ENCODE data around the gene MEGF10.

MEGF10 gene

DNA sequence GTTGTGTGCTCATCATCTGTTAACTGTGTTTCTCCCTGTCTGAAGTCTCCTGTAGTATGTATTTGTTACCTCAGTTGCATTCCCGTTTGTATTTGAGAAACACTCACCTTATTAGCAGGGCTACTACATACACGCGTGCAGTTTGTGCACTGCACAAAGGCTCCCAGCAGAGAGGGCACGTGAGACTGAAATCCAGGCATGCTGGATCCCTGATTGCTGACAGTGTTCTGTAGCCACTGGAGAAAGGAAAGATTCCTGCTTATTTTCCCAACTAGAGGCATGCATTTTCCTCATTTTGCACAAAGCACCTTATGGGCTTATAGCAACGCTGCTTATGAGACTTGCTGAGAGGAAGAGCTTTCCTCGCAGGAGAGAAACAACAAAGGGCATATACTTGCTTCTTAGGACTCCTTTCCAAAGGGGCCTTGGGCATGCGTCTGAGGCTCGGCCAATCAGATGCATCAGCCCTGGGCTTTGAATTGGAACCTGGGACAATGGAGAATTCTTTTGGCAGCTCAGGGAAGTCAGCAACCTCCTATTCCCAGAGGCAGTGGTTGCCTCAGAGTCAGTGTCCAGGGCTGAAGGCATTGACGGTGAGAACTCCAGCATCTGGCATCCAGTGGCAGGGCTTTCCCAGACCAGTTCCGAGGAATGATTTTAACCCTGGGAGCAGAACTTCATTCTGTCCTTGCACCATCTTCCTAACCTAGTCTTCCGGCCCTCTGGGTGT lies 9.9 kb upstream of the MEGF10 start:
- no peaks in the 10 kb centered on the region for H3K4me1 ChIP-seq (ENCODE audit: low read length)
- no peak overlapping the region for H3K9ac ChIP-seq (ENCODE audit: low read length)
- TF ChIP-seq, protein P1, sequence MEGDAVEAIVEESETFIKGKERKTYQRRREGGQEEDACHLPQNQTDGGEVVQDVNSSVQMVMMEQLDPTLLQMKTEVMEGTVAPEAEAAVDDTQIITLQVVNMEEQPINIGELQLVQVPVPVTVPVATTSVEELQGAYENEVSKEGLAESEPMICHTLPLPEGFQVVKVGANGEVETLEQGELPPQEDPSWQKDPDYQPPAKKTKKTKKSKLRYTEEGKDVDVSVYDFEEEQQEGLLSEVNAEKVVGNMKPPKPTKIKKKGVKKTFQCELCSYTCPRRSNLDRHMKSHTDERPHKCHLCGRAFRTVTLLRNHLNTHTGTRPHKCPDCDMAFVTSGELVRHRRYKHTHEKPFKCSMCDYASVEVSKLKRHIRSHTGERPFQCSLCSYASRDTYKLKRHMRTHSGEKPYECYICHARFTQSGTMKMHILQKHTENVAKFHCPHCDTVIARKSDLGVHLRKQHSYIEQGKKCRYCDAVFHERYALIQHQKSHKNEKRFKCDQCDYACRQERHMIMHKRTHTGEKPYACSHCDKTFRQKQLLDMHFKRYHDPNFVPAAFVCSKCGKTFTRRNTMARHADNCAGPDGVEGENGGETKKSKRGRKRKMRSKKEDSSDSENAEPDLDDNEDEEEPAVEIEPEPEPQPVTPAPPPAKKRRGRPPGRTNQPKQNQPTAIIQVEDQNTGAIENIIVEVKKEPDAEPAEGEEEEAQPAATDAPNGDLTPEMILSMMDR (IDR thresholded peaks at IDR 0.05; ENCODE audit: low read depth, low read length), result no peak
- no peak for TF ChIP-seq EZH2phosphoT487 (IDR thresholded peaks at IDR 0.05; ENCODE audit: low read depth)
- H2AFZ ChIP-seq (ENCODE audit: low read depth, low read length), result no peak overlapping the region
- H3K4me3 ChIP-seq (ENCODE audit: low read length), result no peak overlapping the region
- no peak overlapping the region for H3K27ac ChIP-seq (ENCODE audit: low read length)
- no peak overlapping the region for H3K4me2 ChIP-seq (ENCODE audit: low read length)
- no peaks in the 10 kb centered on the region for H3K79me2 ChIP-seq (ENCODE audit: low read length)
- no peaks in the 10 kb centered on the region for H3K36me3 ChIP-seq (replicated peaks; ENCODE audit: low read depth, low read length)
- no peaks in the 10 kb centered on the region for H4K20me1 ChIP-seq (ENCODE audit: insufficient read depth, low read length)
- no peaks in the 10 kb centered on the region for H3K27me3 ChIP-seq (ENCODE audit: low read depth, low read length)
- H3K9me3 ChIP-seq (ENCODE audit: insufficient read depth, low read length), result no peaks in the 10 kb centered on the region

DNA sequence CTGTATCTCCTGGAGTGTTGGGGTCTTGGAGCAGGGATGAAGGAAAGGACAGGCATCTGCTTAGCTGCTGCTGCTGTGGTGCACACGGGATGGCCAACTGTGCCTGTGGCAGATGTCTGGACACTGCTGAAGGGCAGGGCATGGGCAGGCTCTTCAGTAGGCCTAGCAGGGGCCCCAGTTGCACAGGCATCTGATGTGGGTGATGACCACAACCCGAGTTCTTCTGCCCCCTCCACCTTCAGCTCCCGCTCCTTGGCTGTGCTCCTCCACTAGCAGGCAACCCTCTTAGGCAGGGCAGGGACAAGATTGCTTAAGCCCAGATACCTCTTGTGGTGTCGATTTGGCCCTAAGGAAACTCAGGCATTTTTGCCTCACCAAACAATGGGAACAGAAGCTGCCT lies 9.0 kb upstream of the MEGF10 start:
- H3K36me3 ChIP-seq (replicated peaks; ENCODE audit: low read depth, low read length), result no peaks in the 10 kb centered on the region
- no peaks in the 10 kb centered on the region for H3K27me3 ChIP-seq (ENCODE audit: low read depth, low read length)
- H4K20me1 ChIP-seq (ENCODE audit: insufficient read depth, low read length), result no peaks in the 10 kb centered on the region
- no peak overlapping the region for H3K4me3 ChIP-seq (ENCODE audit: low read length)
- no peak for TF ChIP-seq EZH2phosphoT487 (IDR thresholded peaks at IDR 0.05; ENCODE audit: low read depth)
- TF ChIP-seq, protein P1 (IDR thresholded peaks at IDR 0.05; ENCODE audit: low read depth, low read length), result no peak
- no peak overlapping the region for H2AFZ ChIP-seq (ENCODE audit: low read depth, low read length)
- no peak overlapping the region for H3K4me2 ChIP-seq (ENCODE audit: low read length)
- no peaks in the 10 kb centered on the region for H3K4me1 ChIP-seq (ENCODE audit: low read length)
- no peaks in the 10 kb centered on the region for H3K79me2 ChIP-seq (ENCODE audit: low read length)
- H3K9ac ChIP-seq (ENCODE audit: low read length), result no peak overlapping the region
- no peaks in the 10 kb centered on the region for H3K9me3 ChIP-seq (ENCODE audit: insufficient read depth, low read length)
- H3K27ac ChIP-seq (ENCODE audit: low read length), result no peak overlapping the region

DNA sequence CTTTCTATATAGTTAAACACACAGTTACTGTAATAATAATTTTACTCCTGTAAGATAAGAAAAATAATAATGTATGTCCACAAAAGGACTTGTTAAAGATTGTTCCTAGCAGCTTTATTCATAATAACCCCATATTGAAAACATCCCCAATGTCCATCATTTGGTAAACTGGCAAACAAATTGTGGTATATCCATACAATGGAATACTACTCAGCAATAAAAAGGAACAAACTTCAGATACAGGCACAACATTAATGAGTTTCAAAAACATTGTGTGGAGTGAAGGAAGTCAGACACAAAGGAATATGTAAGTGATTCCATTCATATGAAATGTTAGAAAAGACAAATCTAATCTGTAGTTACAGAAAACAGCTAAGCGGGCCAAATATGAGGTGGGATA lies 1.9 kb upstream of the MEGF10 start:
- no peak overlapping the region for H2AFZ ChIP-seq (ENCODE audit: low read depth, low read length)
- no peaks in the 10 kb centered on the region for H3K36me3 ChIP-seq (replicated peaks; ENCODE audit: low read depth, low read length)
- no peaks in the 10 kb centered on the region for H4K20me1 ChIP-seq (ENCODE audit: insufficient read depth, low read length)
- no peaks in the 10 kb centered on the region for H3K9me3 ChIP-seq (ENCODE audit: insufficient read depth, low read length)
- no peak overlapping the region for H3K9ac ChIP-seq (ENCODE audit: low read length)
- H3K4me2 ChIP-seq (ENCODE audit: low read length), result no peak overlapping the region
- H3K4me3 ChIP-seq (ENCODE audit: low read length), result no peak overlapping the region
- H3K27ac ChIP-seq (ENCODE audit: low read length), result no peak overlapping the region
- no peaks in the 10 kb centered on the region for H3K79me2 ChIP-seq (ENCODE audit: low read length)
- H3K4me1 ChIP-seq (ENCODE audit: low read length), result no peaks in the 10 kb centered on the region
- H3K27me3 ChIP-seq (ENCODE audit: low read depth, low read length), result no peaks in the 10 kb centered on the region
- TF ChIP-seq, protein P1 (IDR thresholded peaks at IDR 0.05; ENCODE audit: low read depth, low read length), result no peak
- no peak for TF ChIP-seq EZH2phosphoT487 (IDR thresholded peaks at IDR 0.05; ENCODE audit: low read depth)

DNA sequence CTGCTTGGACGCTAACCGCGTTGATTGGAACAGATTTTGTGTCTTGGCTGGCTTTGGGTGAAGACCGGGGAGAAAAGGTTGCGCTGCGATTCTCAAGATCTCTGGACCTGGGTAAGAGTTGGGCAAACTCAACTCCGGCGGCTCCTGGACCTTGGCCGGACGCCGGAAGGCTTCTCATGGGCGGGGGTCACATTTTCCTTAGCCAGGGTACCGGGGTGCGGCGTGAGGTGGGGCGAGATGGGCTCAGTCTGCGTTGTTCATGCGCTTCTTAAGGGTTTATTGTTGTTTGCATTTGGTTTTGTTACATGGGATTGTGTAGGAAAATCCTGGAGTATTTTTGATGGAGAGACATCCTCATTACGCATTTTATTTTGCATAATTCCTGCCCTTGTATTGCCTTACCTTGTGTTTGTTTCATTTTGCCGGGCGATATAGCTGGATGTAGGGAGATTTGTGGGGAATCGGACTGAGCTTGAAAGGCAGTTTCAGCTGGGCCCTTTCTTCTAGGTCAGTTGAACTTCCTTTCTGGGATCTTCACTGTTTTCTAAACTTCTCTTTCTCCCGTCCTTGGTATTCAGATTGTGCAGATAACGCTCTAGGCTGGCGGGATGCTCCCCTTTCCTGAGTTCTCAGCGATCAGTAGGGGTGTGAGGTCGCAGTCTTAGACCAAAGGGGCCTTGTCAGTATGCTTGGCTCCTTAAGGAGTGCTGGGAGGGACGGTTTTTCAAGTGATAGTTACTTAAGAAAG lies 524 bp downstream of the MEGF10 start:
- no peaks in the 10 kb centered on the region for H4K20me1 ChIP-seq (ENCODE audit: insufficient read depth, low read length)
- H3K9ac ChIP-seq (ENCODE audit: low read length), result no peak overlapping the region
- H3K4me2 ChIP-seq (ENCODE audit: low read length), result no peak overlapping the region
- no peak overlapping the region for H3K27ac ChIP-seq (ENCODE audit: low read length)
- no peak overlapping the region for H2AFZ ChIP-seq (ENCODE audit: low read depth, low read length)
- no peaks in the 10 kb centered on the region for H3K36me3 ChIP-seq (replicated peaks; ENCODE audit: low read depth, low read length)
- no peak overlapping the region for H3K4me3 ChIP-seq (ENCODE audit: low read length)
- no peaks in the 10 kb centered on the region for H3K27me3 ChIP-seq (ENCODE audit: low read depth, low read length)
- H3K79me2 ChIP-seq (ENCODE audit: low read length), result no peaks in the 10 kb centered on the region
- TF ChIP-seq, protein P1 (IDR thresholded peaks at IDR 0.05; ENCODE audit: low read depth, low read length), result no peak
- TF ChIP-seq EZH2phosphoT487 (IDR thresholded peaks at IDR 0.05; ENCODE audit: low read depth), result no peak
- H3K9me3 ChIP-seq (ENCODE audit: insufficient read depth, low read length), result no peaks in the 10 kb centered on the region
- H3K4me1 ChIP-seq (ENCODE audit: low read length), result no peaks in the 10 kb centered on the region
